HL-60 (cell line): ENCODE measurements around the gene SLC25A41.

ENCODE experiments used
- DNase-seq, 2 experiments: peaks; one replicate each; pipeline ENCODE4 v3.0.0-alpha.2; 2010 to 2020; ENCODE audit warnings: low read depth in 1 of 2, low spot score in 1 of 2
- H3K27ac ChIP-seq: fragments of 250-450 bp; sonication (Bioruptor Pico); replicated peaks from 2 replicates; pipeline ENCODE4 v1.5.1; 2020; ENCODE audit warnings: mild to moderate bottlenecking, moderate library complexity
- H3K27me3 ChIP-seq: fragments of 250-450 bp; sonication (Bioruptor Pico); 2 replicates; pipeline ENCODE4 v1.5.1; 2021; ENCODE audit warnings: mild to moderate bottlenecking, moderate library complexity; ENCODE audit not compliant: insufficient read depth, poor library complexity, severe bottlenecking
- H3K4me3 ChIP-seq: replicated peaks from 2 replicates; pipeline ENCODE4 v1.5.1; 2011; ENCODE audit warnings: mild to moderate bottlenecking, control low read depth, low read length; ENCODE audit not compliant: insufficient read depth
- CTCF ChIP-seq: IDR thresholded peaks from one replicate; pipeline ENCODE4 v1.5.1; 2011; ENCODE audit warnings: low read length, control low read depth, inconsistent platforms; ENCODE audit not compliant: insufficient read depth
- GABPA ChIP-seq: IDR thresholded peaks from 2 replicates; pipeline ENCODE4 v1.6.1; 2012; ENCODE audit warnings: low read depth
- POLR2AphosphoS5 ChIP-seq: IDR thresholded peaks from 2 replicates; pipeline ENCODE4 v1.6.1; 2012; ENCODE audit warnings: low read depth
- REST ChIP-seq: IDR thresholded peaks from 2 replicates; pipeline ENCODE4 v1.6.1; 2012; ENCODE audit warnings: low read depth; ENCODE audit not compliant: insufficient replicate concordance
- SPI1 ChIP-seq: IDR thresholded peaks from 2 replicates; pipeline ENCODE4 v1.6.1; 2012; ENCODE audit warnings: low read depth, mild to moderate bottlenecking, borderline replicate concordance

Gene SLC25A41

GRCh38 chr19:6425732-6426620, 7.6 kb downstream of the SLC25A41 start:
- H3K27ac ChIP-seq: peak overlapping the region; percentile 58
- TF ChIP-seq REST (no peak), CTCF (peak; percentile 1), SPI1 (peak; percentile 4; the same call in 1 of the 2 replicates)
- DNase-seq: peak in 1 of 2 experiments; percentile 47
- no peak overlapping the region; the same call in 1 of the 2 replicates for H3K4me3 ChIP-seq
- no peaks in the 10 kb centered on the region for H3K27me3 ChIP-seq

- Histone ChIP-seq H3K4me3 (no peak overlapping the region; the same call in 1 of the 2 replicates), H3K27ac (peak overlapping the region; percentile 58), H3K27me3 (no peaks in the 10 kb centered on the region)
- TF ChIP-seq POLR2AphosphoS5 (peak; percentile 64; the same call in 1 of the 2 replicates), GABPA (peak; percentile 46; the same call in 1 of the 2 replicates), REST (no peak), SPI1 (no peak), CTCF (no peak)
- DNase-seq: peak; percentile 100
These were observed 8.4 kb downstream of the SLC25A41 start for GRCh38 chr19:6424939-6425731.

GRCh38 chr19:6424195-6424938, 9.2 kb downstream of the SLC25A41 start, which contains the start of gene KHSRP:
Gene KHSRP, minus strand, starts transcription at chr19:6424811. Its CDS starts 110 bp downstream, at chr19:6424701.
- TF ChIP-seq REST (no peak), SPI1 (no peak), CTCF (no peak), GABPA (no peak), POLR2AphosphoS5 (peak; percentile 91)
- Histone ChIP-seq H3K27ac (peak within 1 kb of the TSS; percentile 73), H3K27me3 (no peaks in the 10 kb centered on the region), H3K4me3 (peak within 1 kb of the TSS; percentile 93)
- DNase-seq: no peak
